ENCODE measurements around the gene CCDC28A. TPM values are rescaled to one million over a fixed set of nuclear protein-coding genes. Genes with fewer than 3 reads are reported as not detected.
"Not testable (repeated sequence)": the region's sequence is repeated elsewhere in the genome, so short reads cannot be mapped to it uniquely, and the experiment has no call there.

CCDC28A gene
- 32.6 TPM for total RNA-seq

DNA sequence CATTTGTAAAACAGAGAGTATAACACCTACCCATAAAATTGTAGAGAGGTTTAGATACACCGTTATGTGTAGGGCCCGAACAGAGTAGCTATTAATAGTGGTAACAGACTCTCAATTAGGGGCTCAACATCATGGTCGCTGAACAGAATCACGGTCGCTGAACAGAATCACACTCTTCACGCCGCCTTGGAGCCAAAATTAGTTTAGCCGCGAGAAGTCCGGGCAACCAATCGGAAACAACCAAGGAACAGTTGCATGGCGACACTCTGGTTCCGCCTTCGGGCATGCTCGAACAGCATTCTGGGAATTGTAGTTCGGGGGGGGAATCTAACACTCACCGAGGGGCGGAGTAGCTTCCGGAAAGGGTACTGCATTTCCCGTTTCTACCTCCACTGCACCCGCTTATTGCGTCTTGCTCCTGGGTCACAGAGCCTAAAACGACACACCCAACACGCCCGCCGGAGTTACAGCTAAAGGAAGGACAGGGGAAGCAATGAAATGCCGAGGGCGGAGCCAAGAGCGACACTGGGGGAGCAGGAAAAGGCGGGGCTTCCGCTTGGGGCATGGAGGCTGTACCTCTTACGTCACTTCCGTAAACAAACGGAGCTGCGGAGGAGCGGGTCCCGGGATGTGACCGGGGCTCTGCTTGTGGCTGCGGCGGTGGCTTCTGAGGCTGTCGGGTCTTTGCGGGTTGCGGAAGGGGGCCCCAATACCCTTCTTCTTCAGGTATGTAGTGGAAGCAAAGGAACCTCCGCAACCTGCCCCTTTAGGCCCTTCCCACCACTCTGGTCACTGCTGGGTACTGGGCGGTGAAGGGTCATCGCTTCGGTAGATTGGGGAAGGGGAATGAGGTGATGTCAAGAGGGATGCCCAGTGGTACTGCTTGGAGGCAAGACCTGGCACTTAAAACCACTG, at the start of gene CCDC28A:
CCDC28A (plus strand) TSS at position 593 of the 915 bp plus-strand sequence. CDS start 2,352 bp downstream, outside the sequence.
- DNase-seq (ENCODE audit: low spot score): peak; percentile 96

DNA sequence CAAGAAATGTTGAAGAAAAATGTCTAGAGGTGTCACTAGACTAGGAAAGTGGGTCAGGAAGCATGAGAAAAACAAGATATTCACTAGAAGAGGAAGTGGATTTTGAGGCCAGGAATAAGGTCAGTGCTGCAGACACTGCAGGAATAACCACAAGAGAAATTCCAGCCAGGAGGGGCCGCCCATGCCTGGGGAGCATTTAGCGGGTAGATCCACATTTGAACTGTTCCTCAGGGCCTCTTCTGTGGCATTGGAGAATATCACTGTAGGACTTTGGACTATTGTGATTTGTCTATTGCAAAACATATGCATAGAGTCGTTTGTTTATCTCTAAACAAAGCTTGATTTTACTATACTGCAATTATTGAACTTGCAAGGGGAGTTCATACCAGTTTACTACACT, 49.6 kb upstream of the CCDC28A start:
- no peak for DNase-seq (ENCODE audit: low spot score)

DNA sequence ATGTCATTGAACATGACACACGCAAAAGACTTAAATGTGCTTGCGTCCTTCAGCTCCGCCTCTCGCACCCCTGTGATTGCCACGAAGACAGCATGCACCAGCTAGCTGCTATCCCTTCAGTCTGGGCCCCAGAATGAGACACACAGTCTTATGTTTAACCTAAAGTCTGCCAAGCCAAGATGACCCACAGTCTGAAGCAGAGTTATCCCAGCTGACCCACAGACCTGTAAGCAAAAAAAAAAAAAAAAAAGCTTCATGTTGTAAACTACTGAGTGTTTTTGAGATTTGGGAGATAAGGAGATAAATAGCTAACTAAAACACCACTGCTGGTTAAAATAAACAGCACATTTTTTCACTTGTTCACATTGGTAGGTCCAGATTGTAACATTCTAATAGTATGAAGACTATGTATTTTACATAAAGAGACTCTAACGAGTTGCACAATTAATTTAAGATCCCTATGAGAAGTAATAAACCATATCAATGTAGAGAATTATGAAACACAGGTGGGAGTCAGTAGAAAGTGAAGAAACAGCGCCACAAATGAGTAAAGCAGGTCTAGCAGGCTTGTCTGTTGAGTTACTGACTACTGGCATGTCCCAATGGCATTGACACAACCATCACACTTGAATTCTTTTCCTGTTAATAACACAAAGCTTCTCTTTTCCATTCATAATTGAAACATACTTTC, 47.4 kb upstream of the CCDC28A start:
- DNase-seq (ENCODE audit: low spot score): no peak

DNA sequence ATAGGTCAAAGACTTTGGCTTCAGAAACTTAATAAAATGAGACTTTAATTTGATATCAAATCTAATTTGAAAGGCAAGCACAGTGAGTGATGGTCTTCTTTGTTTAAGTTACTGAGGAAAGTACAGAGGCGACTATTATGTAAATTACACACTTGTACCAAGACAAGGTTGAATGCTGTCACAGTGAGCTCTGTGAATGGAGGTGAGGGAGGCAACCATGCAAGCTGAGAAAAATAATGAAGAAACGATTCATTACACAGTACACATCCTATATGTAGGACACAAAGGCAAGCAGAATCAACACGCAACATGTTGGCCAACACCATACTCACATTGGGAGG, 46.8 kb upstream of the CCDC28A start:
- DNase-seq (ENCODE audit: low spot score): no peak

DNA sequence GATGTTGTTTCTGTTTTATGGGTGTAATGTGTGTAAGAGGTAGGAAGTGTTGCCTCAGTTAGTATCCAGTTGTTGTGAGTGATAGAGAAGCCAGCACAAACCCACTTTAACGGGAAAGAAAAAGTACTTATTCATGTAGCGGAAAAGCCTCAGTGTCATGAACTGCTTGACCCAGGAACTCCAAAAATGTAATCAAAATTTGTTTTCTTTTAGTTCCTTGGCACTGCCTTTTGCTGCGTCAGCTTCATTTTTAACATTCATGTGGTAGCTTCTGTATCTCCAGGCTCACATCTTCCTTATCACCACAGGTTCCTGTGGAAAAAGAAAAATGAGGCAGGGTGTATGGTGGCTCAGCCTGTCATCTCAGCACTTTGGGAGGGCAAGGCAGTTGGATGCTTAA, 46.4 kb upstream of the CCDC28A start:
- DNase-seq (ENCODE audit: low spot score): no peak

DNA sequence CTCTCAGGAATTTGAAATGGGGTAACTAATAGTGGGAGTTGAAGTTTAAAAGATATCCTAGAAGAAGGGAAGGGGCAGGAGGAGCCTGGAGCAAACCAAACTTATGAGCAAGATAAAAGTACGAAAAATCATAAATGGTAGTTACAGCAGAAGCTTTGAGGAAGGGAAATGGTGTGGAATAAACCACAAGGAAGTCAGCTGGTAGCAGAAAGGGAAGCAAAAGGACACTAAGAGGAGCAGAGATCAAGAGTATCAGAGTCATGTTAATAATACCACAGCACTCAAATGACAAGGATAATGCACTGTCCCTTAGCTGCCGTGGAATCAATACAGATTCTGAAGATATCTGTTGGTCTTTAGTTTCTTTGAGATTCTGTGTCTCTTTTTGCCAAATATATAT, 44.9 kb upstream of the CCDC28A start:
- no peak for DNase-seq (ENCODE audit: low spot score)

DNA sequence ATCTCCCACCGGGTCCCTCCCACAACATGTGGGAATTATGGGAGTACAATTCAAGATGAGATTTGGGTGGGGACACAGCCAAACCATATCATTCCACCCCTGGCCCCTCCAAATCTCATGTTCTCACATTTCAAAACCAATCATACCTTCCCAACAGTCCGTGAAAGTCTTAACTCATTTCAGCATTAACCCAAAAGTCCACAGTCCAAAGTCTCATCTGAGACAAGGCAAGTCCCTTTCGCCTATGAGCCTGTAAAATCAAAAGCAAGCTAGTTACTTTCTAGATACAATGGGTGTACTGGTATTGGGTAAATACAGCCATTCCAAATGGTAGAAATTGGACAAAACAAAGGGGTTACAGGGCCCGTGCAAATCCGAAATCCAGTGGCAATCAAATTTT, 43.5 kb upstream of the CCDC28A start:
- DNase-seq (ENCODE audit: low spot score): not testable (repeated sequence)

DNA sequence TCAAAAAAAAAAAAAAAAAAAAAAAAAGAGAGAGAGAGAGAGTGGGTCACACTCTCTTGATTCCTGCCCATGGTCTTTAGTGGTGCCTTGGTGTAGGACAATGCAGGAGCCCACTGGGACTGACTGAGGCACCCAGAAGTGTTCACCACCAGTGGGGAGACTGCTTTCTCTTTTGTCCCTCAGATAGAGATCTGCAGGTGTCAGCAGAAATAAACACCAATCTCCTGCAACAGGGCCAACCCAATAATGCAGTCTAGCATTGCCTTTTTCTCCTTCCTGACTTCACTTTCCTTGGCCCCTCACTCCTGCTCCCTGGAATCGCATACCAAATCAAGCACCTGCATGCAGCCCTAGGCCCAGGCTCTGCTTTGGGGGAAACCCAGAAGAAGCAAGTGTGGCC, 39.0 kb upstream of the CCDC28A start:
- no peak for DNase-seq (ENCODE audit: low spot score)

DNA sequence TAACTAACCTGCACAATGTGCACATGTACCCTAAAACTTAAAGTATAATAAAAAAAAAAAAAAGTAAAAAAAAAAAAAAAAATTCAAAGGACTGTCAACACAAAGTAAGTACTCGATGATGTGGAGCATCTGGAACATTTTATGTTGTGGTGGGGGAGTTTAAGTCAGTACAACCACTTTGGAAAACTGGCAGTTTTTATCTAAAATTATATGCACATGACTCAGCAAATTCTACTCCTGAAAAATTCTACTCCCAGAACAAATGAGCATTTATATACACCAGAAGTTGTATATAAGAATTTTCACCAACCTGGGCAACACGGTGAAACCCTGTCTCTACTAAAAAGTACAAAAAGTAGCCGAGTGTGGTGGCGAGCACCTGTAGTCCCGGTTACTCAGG, 36.9 kb upstream of the CCDC28A start:
- no peak for DNase-seq (ENCODE audit: low spot score)

DNA sequence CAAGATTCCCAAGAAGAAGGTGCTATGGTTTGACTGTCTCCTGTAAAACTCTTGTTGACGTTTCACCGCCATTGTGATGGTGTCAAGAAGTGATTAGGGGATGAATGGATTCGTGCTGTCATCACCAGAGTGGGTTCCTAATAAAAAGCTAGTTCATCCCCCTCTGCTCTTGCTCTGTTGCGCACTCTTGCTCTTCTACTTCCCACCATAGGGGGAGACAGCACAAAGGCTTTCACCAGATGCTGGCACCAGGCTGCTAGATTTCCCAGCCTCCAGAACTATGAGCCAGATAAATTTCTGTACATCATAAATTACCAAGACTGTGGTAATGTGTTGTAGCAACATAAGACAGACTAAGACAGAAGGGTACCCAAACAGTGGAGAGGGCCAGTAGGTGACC, 21.6 kb upstream of the CCDC28A start:
- no peak for DNase-seq (ENCODE audit: low spot score)

DNA sequence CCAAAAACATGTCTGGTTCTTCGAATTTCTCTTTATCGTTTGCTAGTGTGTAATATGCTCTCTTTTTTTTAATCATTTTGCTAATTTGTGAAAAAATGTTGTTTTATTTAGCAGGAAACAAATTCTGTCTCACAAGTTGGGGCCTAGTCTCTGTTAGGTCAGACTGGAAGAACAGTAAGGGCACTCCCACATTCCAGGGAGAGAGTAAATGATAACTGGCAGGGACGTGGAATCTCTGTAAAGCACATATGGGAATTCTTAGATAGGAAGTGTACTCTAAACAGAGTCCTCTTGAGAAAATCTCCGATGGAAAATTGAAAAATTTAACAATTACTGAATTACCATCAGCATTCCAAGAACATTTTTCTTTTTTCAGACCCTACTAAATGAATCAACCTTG, 16.4 kb upstream of the CCDC28A start:
- DNase-seq (ENCODE audit: low spot score): no peak

DNA sequence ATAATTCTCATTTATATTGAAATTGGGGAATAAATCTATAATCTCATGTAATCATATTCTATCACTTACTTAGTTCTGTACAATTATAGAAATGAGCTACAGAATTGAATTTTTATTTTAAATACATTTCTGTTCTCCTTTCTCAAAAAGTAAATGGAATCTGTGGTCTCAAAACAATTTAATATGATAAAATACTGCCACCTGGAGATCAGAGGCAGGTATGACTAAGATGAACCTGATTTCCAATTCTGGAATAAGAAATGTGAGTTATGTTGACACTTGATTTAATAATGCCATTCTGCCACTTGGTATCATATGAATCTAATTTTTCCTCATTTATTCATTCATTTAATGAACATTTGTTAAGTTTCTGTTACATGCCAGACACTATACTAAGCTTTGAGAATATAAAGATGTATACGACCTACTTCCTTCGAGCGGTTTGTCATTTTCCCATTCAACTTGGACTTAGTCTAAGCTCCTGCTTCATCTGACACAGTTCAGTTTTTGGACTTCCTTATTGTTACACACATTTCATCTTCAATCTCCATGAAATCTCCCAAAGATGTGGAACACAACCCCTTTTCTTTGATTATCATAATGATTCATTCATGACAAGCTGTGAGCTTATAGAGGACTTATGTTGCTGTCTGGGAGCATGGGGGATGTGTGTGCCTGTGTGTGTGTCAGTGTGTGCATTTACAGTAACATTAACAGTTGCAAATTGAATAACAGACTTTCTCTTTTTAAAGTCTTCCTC, 7.5 kb upstream of the CCDC28A start:
- DNase-seq (ENCODE audit: low spot score): no peak

DNA sequence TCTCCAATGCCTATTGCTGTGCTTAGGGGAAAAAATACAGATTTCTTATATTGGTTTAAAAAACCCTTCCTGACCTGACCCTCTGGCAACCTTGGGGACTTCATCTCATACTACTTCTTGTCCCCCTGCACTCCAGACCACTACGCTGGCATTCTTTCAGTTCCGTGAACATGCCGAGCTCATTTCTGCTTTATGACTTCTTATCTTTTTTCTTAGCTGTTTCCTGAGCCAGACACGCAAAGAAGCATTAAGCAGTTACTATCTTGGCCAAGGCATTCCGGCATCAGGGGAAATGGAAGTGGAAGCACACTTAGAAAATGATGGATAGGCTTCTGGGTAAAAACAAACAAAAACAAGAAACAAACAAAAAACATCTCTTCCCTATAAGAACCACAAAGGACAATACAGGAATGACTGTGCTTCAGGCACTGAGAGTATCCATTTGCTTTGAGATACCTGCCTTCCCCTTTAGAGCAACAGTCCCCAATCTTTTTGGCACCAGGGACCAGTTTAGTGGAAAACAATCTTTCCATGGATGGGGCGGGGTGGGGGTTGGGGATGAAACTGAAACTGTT, 4.4 kb upstream of the CCDC28A start:
- no peak for DNase-seq (ENCODE audit: low spot score)

DNA sequence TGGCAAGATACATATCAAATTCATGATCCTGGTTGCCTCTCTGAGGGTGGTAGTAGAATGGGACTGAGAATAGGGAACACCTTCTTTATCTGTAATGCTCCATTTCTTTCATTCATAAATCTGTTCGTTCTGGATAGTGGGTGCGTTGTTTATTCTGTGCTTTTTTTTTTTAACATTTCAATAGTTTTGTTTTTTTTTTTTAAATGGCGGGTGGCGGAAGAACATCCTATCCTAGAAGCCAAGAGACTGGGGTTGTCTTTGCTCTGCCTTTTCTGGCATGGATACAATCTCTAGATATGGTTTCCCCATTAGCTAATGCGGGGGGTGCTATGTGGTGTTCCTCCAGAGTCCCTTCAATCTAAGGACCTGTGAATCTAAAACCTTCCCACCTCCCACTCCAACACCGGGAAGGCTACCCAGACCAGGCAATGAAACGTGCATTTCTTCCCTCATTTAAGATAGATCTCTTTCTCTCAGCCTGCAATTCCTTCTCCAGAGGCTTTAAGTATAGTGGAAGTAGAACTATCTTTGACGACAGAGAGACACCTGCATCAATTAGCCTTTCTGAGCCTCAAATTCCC, 883 bp upstream of the CCDC28A start:
- no peak for DNase-seq (ENCODE audit: low spot score)

DNA sequence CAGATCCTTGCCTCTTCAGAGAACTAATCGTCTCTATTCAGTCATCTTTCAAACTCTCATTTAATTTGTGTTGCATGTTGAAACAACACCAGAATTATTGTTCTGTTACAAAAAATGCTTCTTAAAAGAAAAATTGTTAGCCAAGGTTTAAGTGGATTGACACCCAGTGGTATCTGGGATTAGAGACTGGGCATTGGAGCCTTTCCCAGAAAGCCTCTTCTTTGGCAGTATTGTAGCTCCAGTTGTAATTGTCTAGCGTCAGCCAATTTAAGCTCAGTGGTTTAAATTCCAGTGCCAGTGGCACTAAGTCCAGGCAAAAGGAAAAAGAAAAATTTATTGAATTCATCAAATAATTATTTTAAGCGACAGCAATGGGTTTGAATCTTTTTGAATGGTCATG, 801 bp downstream of the CCDC28A start:
- no peak for DNase-seq (ENCODE audit: low spot score)

DNA sequence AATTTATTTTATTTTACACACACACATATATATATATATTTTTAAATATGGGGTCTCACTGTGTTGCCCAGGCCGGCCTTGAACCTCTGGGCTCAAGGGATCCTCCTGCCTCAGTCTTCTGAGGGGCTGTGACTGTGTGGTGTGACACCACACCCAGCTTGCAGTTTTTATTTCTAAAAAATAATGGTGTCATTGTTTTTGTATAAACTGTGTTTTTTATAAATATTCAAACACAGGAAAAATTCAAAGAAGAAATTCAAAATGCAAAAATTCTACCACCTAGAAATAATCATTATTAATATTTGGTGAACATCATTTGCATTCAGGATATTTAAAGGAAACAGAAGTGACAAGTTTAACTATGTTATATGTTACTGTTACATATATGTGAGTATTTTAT, 3.1 kb downstream of the CCDC28A start:
- no peak for DNase-seq (ENCODE audit: low spot score)

DNA sequence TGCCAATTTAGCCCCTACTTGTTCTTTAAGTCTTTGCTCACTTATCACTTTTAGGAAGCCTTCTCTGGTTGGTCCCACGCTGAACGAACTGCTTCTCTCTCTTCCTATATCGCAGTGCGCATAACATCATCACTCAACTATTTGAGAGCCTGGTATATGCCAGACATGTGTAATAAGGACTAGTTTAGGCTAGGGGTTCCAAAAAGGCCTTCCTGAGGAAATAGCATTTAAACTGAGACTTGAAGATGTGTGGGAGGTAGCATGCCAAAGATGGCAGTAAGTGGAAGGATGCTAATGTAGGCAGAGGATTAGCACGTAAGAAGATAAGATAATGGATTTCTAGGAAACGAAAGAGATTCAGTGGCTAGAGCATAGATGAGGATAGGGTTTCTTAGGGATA, 4.8 kb downstream of the CCDC28A start:
- no peak for DNase-seq (ENCODE audit: low spot score)

DNA sequence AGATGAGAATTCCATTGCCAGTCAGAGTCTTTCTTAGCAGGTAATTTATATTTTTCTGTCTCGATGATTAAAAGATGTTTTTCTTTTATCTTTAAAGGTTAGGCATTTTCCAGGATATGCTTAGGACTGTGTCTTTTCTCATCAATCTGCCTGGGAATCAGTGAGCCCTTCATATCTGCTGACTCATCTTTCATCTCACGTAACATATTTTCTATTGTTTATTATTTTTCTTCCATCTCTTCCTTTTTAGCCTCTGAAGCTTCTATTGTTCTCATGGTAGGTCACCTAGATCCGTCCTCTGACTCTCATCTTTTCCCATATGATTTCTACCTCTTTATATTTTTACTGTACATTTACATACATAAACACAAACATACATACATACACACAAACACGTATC, 8.7 kb downstream of the CCDC28A start:
- no peak for DNase-seq (ENCODE audit: low spot score)

DNA sequence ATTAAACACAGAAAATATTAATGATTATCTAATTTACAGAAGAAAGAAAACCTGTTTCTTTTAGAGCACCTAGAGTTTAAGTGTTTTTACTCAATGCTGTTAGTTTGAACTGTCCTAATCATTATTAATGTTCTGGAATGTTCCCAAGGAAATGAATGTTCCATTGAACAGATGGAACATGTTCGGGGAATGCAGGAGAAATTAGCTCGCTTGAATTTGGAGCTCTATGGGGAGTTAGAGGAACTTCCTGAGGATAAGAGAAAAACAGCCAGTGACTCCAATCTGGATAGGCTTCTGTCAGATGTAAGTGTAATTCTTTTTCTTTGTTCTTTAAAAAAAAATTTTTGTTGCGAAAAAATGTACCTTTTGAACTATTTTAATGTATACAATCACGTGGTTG, 11.5 kb downstream of the CCDC28A start:
- no peak for DNase-seq (ENCODE audit: low spot score)

DNA sequence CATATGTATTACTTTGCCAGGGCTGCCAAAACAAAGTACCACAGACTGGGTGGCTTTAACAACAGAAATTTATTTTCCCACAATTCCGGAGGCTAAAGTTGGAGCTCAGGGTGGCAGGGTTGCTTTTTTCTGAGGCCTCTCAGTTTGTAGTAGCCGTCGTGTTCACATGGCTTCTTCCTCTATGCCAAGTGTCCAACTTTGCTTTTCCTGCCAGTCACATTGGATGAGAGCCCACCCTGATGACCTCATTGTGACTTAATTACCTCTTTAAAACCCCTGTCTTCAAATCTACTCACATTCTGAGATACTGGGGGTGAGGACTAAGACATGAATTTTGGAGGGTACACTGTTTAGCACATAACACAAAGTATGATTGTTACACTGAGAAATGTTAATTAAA, 12.4 kb downstream of the CCDC28A start:
- DNase-seq (ENCODE audit: low spot score): no peak

DNA sequence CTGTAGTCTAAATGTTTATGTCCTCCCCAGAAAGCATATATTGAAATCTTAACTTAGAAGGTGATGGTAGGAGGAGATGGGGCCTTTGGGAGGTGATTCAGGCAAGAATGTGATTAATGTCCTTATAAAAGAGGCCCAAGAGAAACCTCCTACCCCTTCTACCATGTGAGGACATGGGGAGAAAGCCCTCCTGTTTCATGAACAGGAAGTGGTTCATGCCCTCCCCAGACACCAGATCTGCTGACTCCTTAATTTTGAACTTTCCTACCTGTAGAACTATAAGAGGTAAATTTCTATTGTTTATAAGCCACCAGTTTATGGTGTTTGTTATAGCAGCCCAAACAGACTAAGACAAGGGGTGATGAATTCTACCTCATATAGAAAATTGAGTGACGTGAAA, 13.6 kb downstream of the CCDC28A start:
- DNase-seq (ENCODE audit: low spot score): no peak
